Pancreas (tissue), 10 donors: Measurements from ENCODE around the gene FRMD4B. TPM values are rescaled to one million over a fixed set of nuclear protein-coding genes. Genes with fewer than 3 reads are reported as not detected.
"Not testable (repeated sequence)": the region's sequence is repeated elsewhere in the genome, so short reads cannot be mapped to it uniquely, and the experiment has no call there.

Source experiments
- ATAC-seq, 4 donors: fragments of 200-7000 bp; cut with Tn5 transposase; one replicate each; pipeline versions ENCODE4 v1.8.0 to v1.9.1; 2020; ENCODE audit warnings: mild to moderate bottlenecking in 4 of 4, moderate library complexity in 4 of 4
- DNase-seq, 6 donors: peaks; one replicate each; pipeline ENCODE4 v3.0.0-alpha.2; 2020
- FAIRE-seq: peaks from 2 replicates; lab custom pipeline; 2012; peaks lifted over from hg19 to GRCh38; lab: Jason Lieb, UNC
- H3K27ac ChIP-seq, 4 donors: fragments of 200-600 bp; sonication (generic); 1 replicate in 3 of 4; 2 replicates in 1 of 4; pipeline versions ENCODE4 v1.5.0 to v1.8.0; 2020
- H3K27me3 ChIP-seq, 4 donors: fragments of 200-600 bp; one replicate each; pipeline ENCODE4 v1.8.0; 2021
- H3K36me3 ChIP-seq, 3 donors: fragments of 200-600 bp; sonication (generic) in 1 of 3; one replicate each; pipeline versions ENCODE4 v1.5.0 to v1.8.0; 2020 to 2021
- H3K4me1 ChIP-seq, 3 donors: fragments of 200-600 bp; one replicate each; pipeline ENCODE4 v1.8.0; 2021
- H3K4me3 ChIP-seq, 4 donors: fragments of 200-600 bp; sonication (generic) in 2 of 4; one replicate each; pipeline versions ENCODE4 v1.5.0 to v1.8.0; 2020 to 2021
- H3K9me3 ChIP-seq, 4 donors: fragments of 200-600 bp; one replicate each; pipeline ENCODE4 v1.8.0; 2021
- WGBS, 2 donors: extraction: QIAGEN DNeasy Blood & Tissue Kit; methylation state at CpG; one replicate each; pipeline ENCODE4 v1.1.7; 2013; 5-methylcytosine and 5-hydroxymethylcytosine counted together
- intact Hi-C, 3 donors: fragments of 100-400 bp; cut with DNase I; formaldehyde crosslinking; loops; one replicate each; pipeline versions ENCODE4 v1.11.1 to v1.14.2; 2022
- polyA plus RNA-seq, 2 donors: library from polyadenylated mRNA; stranded (reverse); fragments of 200-250 nt; gene quantifications; one replicate each; pipeline ENCODE4 v1.2.3, GENCODE V29; 2013
- total RNA-seq, 6 donors: library from RNA; stranded (reverse); fragmentation: NEBNext Ultra II Directional in 4 of 6; extraction: Animal tissue kit (Norgen Biotek cat#: 25700) in 4 of 6; gene quantifications; one replicate each; pipeline versions ENCODE4 v1.2.1 to v1.2.4, GENCODE V29; 2021 to 2023
- TF ChIP-seq, protein P1 (sequence below), 4 donors: fragments of 200-600 bp; sonication (generic) in 3 of 4; IDR thresholded peaks; one replicate each; pipeline versions ENCODE4 v1.5.0 to v1.8.0; 2021; ENCODE audit warnings: antibody characterized with exemption in 4 of 4
- donor health status: healthy with polysubstance abuse.
- donor health status: DM: no; HTN: no; CAD: no; lungs with moderate emphysema.
- donor health status: DM: no; HTN: no; CAD: no.
- donor health status: control.
- donor health status: control.
- donor health status: Bipolar disorder and iron deficiency.
- donor health status: DM: yes; HTN: yes; CAD: no.
- donor health status: DM: no; HTN: no; CAD: no.
- donor health status: DM: no; HTN: no; CAD: no.
- donor health status: DM: yes; HTN: yes; CAD: no.

The FRMD4B gene
- total and polyA plus RNA-seq, 8 donors = 4.9 to 20.0 (median 7.3) TPM

GRCh38 chr3:69288161-69288895 is 97.6 kb downstream of the FRMD4B start:
- no peak for ATAC-seq
- WGBS, 2 donors = 72 to 74% methylated on average over 12 of the region's 12 CpGs
- DNase-seq = no peak

GRCh38 chr3:69283913-69284611 is 101.8 kb downstream of the FRMD4B start:
- H3K4me3 ChIP-seq = no peak overlapping the region
- DNase-seq (no peak), ATAC-seq (no peak), FAIRE-seq (no peak)
- H3K27me3 ChIP-seq = no peaks in the 10 kb centered on the region
- H3K9me3 ChIP-seq = no peaks in the 10 kb centered on the region
- H3K4me1 ChIP-seq = no peaks in the 10 kb centered on the region
- no peaks in the 10 kb centered on the region for H3K36me3 ChIP-seq
- TF ChIP-seq, protein P1, sequence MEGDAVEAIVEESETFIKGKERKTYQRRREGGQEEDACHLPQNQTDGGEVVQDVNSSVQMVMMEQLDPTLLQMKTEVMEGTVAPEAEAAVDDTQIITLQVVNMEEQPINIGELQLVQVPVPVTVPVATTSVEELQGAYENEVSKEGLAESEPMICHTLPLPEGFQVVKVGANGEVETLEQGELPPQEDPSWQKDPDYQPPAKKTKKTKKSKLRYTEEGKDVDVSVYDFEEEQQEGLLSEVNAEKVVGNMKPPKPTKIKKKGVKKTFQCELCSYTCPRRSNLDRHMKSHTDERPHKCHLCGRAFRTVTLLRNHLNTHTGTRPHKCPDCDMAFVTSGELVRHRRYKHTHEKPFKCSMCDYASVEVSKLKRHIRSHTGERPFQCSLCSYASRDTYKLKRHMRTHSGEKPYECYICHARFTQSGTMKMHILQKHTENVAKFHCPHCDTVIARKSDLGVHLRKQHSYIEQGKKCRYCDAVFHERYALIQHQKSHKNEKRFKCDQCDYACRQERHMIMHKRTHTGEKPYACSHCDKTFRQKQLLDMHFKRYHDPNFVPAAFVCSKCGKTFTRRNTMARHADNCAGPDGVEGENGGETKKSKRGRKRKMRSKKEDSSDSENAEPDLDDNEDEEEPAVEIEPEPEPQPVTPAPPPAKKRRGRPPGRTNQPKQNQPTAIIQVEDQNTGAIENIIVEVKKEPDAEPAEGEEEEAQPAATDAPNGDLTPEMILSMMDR (IDR thresholded peaks at IDR 0.05) = no peak
- 84 to 90% methylated on average over 4 of the region's 4 CpGs for WGBS, 2 donors
- H3K27ac ChIP-seq = no peak overlapping the region
- intact Hi-C loops = no loop called here

More at GRCh38 chr3:69288161-69288895, 97.6 kb downstream of the FRMD4B start:
- H3K9me3 ChIP-seq = no peaks in the 10 kb centered on the region
- intact Hi-C loops = no loop called here
- no peaks in the 10 kb centered on the region for H3K27me3 ChIP-seq
- TF ChIP-seq, protein P1 (IDR thresholded peaks at IDR 0.05) = no peak
- no peak for FAIRE-seq
- H3K36me3 ChIP-seq = no peaks in the 10 kb centered on the region
- no peaks in the 10 kb centered on the region for H3K4me1 ChIP-seq
- H3K27ac ChIP-seq = no peak overlapping the region
- H3K4me3 ChIP-seq = no peak overlapping the region

- no peak overlapping the region for H3K27ac ChIP-seq
Measured at GRCh38 chr3:69283496-69283895, 102.4 kb downstream of the FRMD4B start.

GRCh38 chr3:69282181-69282580 is 103.7 kb downstream of the FRMD4B start:
- Histone ChIP-seq H3K36me3 (no peaks in the 10 kb centered on the region), H3K4me1 (no peaks in the 10 kb centered on the region), H3K27me3 (no peaks in the 10 kb centered on the region), H3K9me3 (no peaks in the 10 kb centered on the region), H3K4me3 (no peak overlapping the region), H3K27ac (peak overlapping the region in 1 of 4 donors; percentile 9)
- TF ChIP-seq, protein P1 (IDR thresholded peaks at IDR 0.05) = no peak
- peak in 1 of 6 donors; percentile 19 for DNase-seq
- peak in 3 of 4 donors; percentile 64 to 73 (median 69) for ATAC-seq
- no peak for FAIRE-seq
- WGBS, 2 donors = 19 to 28% methylated on average over 3 of the region's 3 CpGs
- intact Hi-C loops = no loop called here

More at GRCh38 chr3:69283496-69283895, 102.4 kb downstream of the FRMD4B start:
- no peaks in the 10 kb centered on the region for H3K27me3 ChIP-seq
- H3K4me1 ChIP-seq = no peaks in the 10 kb centered on the region
- H3K4me3 ChIP-seq = no peak overlapping the region
- intact Hi-C loops = no loop called here
- TF ChIP-seq, protein P1 (IDR thresholded peaks at IDR 0.05) = no peak
- ATAC-seq (no peak), DNase-seq (no peak), FAIRE-seq (no peak)
- H3K36me3 ChIP-seq = no peaks in the 10 kb centered on the region
- 62 to 69% methylated on average over 5 of the region's 5 CpGs for WGBS, 2 donors
- H3K9me3 ChIP-seq = no peaks in the 10 kb centered on the region

GRCh38 chr3:69277403-69277802 is 108.5 kb downstream of the FRMD4B start:
- H3K4me3 ChIP-seq, DNase-seq, H3K9me3 ChIP-seq, intact Hi-C loops, FAIRE-seq, ATAC-seq, H3K27ac ChIP-seq, H3K36me3 ChIP-seq, H3K27me3 ChIP-seq, H3K4me1 ChIP-seq: not testable (repeated sequence)
- WGBS, 2 donors = 80 to 89% methylated on average over 8 of the region's 8 CpGs
